PC-3 (cell line): ENCODE results near the gene TCHHL1. TPM values are rescaled to one million over a fixed set of nuclear protein-coding genes. Genes with fewer than 3 reads are reported as not detected.
A peak's percentile ranks its signal among the peaks of the same experiment; 100 is the strongest.

Experiments used
- ATAC-seq: fragments of 200-7000 bp; cut with Tn5 transposase; 2 replicates; pipeline ENCODE4 v1.9.1; 2020; ENCODE audit warnings: mild to moderate bottlenecking, moderate library complexity
- BruUV-seq: library from RNA; stranded (reverse); fragments of 400-500 nt; replicated peaks from 2 replicates; lab custom pipeline; 2021; lab: Mats Ljungman, UMichigan
- CTCF ChIA-PET: fragments of 300-600 bp; sonication (Branson Sonifier 250); formaldehyde crosslinking; loops from one replicate; lab custom pipeline; 2022; ENCODE audit warnings: antibody characterized with exemption; lab: Charles Lee
- POLR2A ChIA-PET: fragments of 300-600 bp; sonication (Branson Sonifier 250); formaldehyde crosslinking; loops from one replicate; lab custom pipeline; 2022; ENCODE audit warnings: antibody characterized with exemption; ENCODE audit not compliant: unreplicated experiment; lab: Charles Lee
- DNase-seq: peaks from one replicate; pipeline ENCODE4 v3.0.0-alpha.2; 2015
- H2AFZ ChIP-seq: fragments of 300-600 bp; sonication (generic); 2 replicates; pipeline ENCODE4 v1.6.0; 2016; ENCODE audit warnings: antibody characterized with exemption, low read length
- H3F3A ChIP-seq: fragments of 300-600 bp; sonication (generic); one replicate; pipeline ENCODE4 v1.6.0; 2017; ENCODE audit warnings: antibody characterized with exemption, low read length, control low read depth, mild to moderate bottlenecking; ENCODE audit not compliant: unreplicated experiment
- H3K27ac ChIP-seq: fragments of 300-600 bp; sonication (generic); 2 replicates; pipeline ENCODE4 v1.5.1; 2016; ENCODE audit warnings: mild to moderate bottlenecking, low read length
- H3K27me3 ChIP-seq: fragments of 300-600 bp; sonication (generic); 2 replicates; pipeline ENCODE4 v1.6.1; 2016; ENCODE audit warnings: low read length, mixed read lengths
- H3K36me3 ChIP-seq: fragments of 300-600 bp; sonication (generic); 2 replicates; pipeline ENCODE4 v1.6.1; 2016; ENCODE audit warnings: low read depth, mixed run types, low read length, mixed read lengths
- H3K4me1 ChIP-seq: fragments of 300-600 bp; sonication (generic); 2 replicates; pipeline ENCODE4 v1.5.1; 2016; ENCODE audit warnings: low read length; ENCODE audit not compliant: insufficient read depth
- H3K4me2 ChIP-seq: fragments of 300-600 bp; sonication (generic); 2 replicates; pipeline ENCODE4 v1.6.0; 2016; ENCODE audit warnings: low read length
- H3K4me3 ChIP-seq: fragments of 300-600 bp; sonication (generic); 2 replicates; pipeline ENCODE4 v1.5.1; 2016; ENCODE audit warnings: mild to moderate bottlenecking, low read length, mixed read lengths
- H3K79me2 ChIP-seq: fragments of 300-600 bp; sonication (generic); 2 replicates; pipeline ENCODE4 v1.6.1; 2017; ENCODE audit warnings: low read length, mixed read lengths
- H3K9ac ChIP-seq: fragments of 300-600 bp; sonication (generic); 2 replicates; pipeline ENCODE4 v1.6.0; 2016; ENCODE audit warnings: mild to moderate bottlenecking, low read length
- H3K9me2 ChIP-seq: fragments of 300-600 bp; sonication (generic); replicated peaks from 2 replicates; pipeline ENCODE4 v1.6.1; 2016; ENCODE audit warnings: mixed run types, low read length, mixed read lengths
- H3K9me3 ChIP-seq: fragments of 300-600 bp; sonication (generic); 2 replicates; pipeline ENCODE4 v1.6.1; 2016; ENCODE audit warnings: low read length, mixed read lengths
- H4K20me1 ChIP-seq: fragments of 300-600 bp; sonication (generic); 2 replicates; pipeline ENCODE4 v1.6.1; 2016; ENCODE audit warnings: low read length, mixed read lengths
- CTCF ChIP-seq: fragments of 300-600 bp; sonication (generic); conservative IDR thresholded peaks from 2 replicates; pipeline ENCODE4 v1.5.1; 2017; ENCODE audit warnings: antibody characterized with exemption, low read depth, mild to moderate bottlenecking, low read length
- EZH2 ChIP-seq: fragments of 300-600 bp; sonication (generic); IDR thresholded peaks from one replicate; pipeline ENCODE4 v1.6.1; 2017; ENCODE audit warnings: antibody characterized with exemption, mild to moderate bottlenecking, low read length; ENCODE audit not compliant: unreplicated experiment
- EZH2phosphoT487 ChIP-seq: fragments of 300-600 bp; sonication (generic); IDR thresholded peaks from 2 replicates; pipeline ENCODE4 v1.6.1; 2018; ENCODE audit warnings: mild to moderate bottlenecking, antibody characterized with exemption, low read length, borderline replicate concordance
- intact Hi-C: fragments of 100-400 bp; cut with micrococcal nuclease; formaldehyde crosslinking; loops from 2 replicates; pipeline ENCODE4 v1.9.0; 2023
- total RNA-seq: library from RNA; depleted of rRNA; stranded (reverse); fragments of >200 nt; gene quantifications from 2 replicates; pipeline ENCODE4 v1.2.3, GENCODE V29; 2014

The TCHHL1 gene
- total RNA-seq, 1 experiment from 2014 or later = not detected

GRCh38 chr1:152035539-152036266, 53.2 kb downstream of the TCHHL1 start:
- ATAC-seq (peak; percentile 20), DNase-seq (peak; percentile 60)
- CTCF ChIA-PET = interaction anchor here (0.6 to 1.7 kb wide), 2 partner anchors 34 to 422 kb away, joined by 3 to 6 read pairs; no protein-coding TSS in a partner anchor
- no peaks in the 10 kb centered on the region for H3K27me3 ChIP-seq
- no peaks in the 10 kb centered on the region for H3K9me3 ChIP-seq
- peak overlapping the region; percentile 97 for H3K9ac ChIP-seq
- H3K4me3 ChIP-seq = peak overlapping the region; percentile 77
- H4K20me1 ChIP-seq = peaks cover 24% of the 10 kb centered on the region
- H3K4me2 ChIP-seq = peak overlapping the region; percentile 91
- BruUV-seq = TSS peak; percentile 89
- peaks cover 33% of the 10 kb centered on the region for H3K4me1 ChIP-seq
- H3F3A ChIP-seq = peaks cover 6% of the 10 kb centered on the region
- POLR2A ChIA-PET = interaction anchor here (0.5 to 0.7 kb wide), 5 partner anchors 17 to 94 kb away, joined by 4 to 7 read pairs (median 5); no protein-coding TSS in a partner anchor
- H3K9me2 ChIP-seq = no peaks in the 10 kb centered on the region
- intact Hi-C loops = loop anchor here (2.0 kb wide), 1 partner anchor 67 kb away; no protein-coding TSS in a partner anchor
- H3K79me2 ChIP-seq = peaks cover 43% of the 10 kb centered on the region
- TF ChIP-seq CTCF = no peak
- TF ChIP-seq EZH2phosphoT487 = no peak
- TF ChIP-seq EZH2 = no peak
- peak overlapping the region; percentile 72; the same call in 1 of the 2 replicates for H2AFZ ChIP-seq
- peaks cover 33% of the 10 kb centered on the region for H3K36me3 ChIP-seq
- peak overlapping the region; percentile 90 for H3K27ac ChIP-seq

DNA sequence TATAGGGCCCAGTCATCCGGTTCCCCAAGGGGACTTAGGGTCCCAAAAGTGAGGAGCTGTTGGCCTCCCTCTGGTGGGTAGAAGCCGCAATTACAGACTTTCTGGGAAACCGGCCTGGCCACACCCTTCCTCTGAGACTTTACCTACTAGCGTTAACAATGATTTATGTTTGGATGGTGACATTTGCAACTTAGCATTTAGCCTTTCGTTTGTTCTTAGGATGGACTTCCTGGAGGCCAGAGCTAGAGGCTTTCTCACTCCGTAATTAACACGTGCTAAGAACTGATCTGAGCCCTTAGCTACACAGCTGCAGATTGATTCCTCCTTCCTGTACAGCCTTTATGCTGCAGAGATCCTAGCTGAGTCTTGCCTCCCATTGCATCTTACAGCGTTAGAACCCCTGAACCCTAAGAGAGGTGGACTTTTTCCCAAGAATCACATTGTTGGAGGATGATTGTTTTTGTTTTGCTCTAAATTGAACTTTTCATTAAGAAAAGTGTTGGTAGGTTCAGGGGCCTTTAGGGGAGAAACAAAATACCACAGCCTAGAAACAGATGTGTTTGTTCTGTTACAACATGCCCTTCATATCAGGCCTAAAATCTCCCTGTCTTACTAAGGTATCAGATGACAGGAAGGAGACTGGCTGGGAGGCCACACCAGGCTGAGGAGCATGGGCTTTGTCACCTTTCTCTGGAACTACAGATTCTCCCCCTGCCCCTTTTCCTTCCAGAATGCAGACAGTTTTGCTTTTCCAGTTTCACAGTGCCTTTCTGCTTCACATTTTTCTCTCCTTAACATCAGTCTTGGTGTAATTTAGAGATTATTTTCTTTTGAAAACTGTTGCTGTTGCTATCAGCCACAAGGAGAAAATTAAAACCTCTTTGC, 54.0 kb downstream of the TCHHL1 start:
- CTCF ChIA-PET = interaction anchor here (0.9 to 1.7 kb wide), 3 partner anchors 13 to 33 kb away, joined by 3 to 6 read pairs (median 5); no protein-coding TSS in a partner anchor
- Histone ChIP-seq H3K79me2 (peaks cover 43% of the 10 kb centered on the region), H3K9me3 (no peaks in the 10 kb centered on the region), H3K36me3 (peaks cover 34% of the 10 kb centered on the region), H4K20me1 (peaks cover 24% of the 10 kb centered on the region), H3K4me3 (peak overlapping the region; percentile 77), H3K4me2 (peak overlapping the region; percentile 91), H3K9ac (peak overlapping the region; percentile 97), H3K9me2 (no peaks in the 10 kb centered on the region), H3K27me3 (no peaks in the 10 kb centered on the region), H2AFZ (no peak overlapping the region), H3K4me1 (peaks cover 33% of the 10 kb centered on the region), H3K27ac (peak overlapping the region; percentile 90), H3F3A (peaks cover 6% of the 10 kb centered on the region)
- BruUV-seq = no TSS peak
- TF ChIP-seq EZH2 (no peak), CTCF (peak; percentile 89), EZH2phosphoT487 (no peak)
- POLR2A ChIA-PET = interaction anchor here (0.5 to 0.7 kb wide), 4 partner anchors 13 to 67 kb away, joined by 3 to 7 read pairs (median 4); no protein-coding TSS in a partner anchor
- DNase-seq (peak; percentile 90), ATAC-seq (peak; percentile 69)
- intact Hi-C loops = loop anchor here (2.0 kb wide), 1 partner anchor 66 kb away; no protein-coding TSS in a partner anchor
